Left renal pelvis (tissue), 4 donors: ENCODE measurements around the gene BZW1. TPM values are rescaled to one million over a fixed set of nuclear protein-coding genes. Genes with fewer than 3 reads are reported as not detected.

Source experiments
- DNase-seq, 4 donors: peaks; one replicate each; pipeline ENCODE4 v3.0.0-alpha.2; 2013; ENCODE audit warnings: low read depth in 4 of 4, low spot score in 3 of 4
- polyA plus RNA-seq, 4 donors: library from polyadenylated mRNA; unstranded; fragments of 120-200 nt; gene quantifications; one replicate each; pipeline ENCODE4 v1.2.1, GENCODE V29; 2013; ENCODE audit not compliant: insufficient read length in 4 of 4

Gene BZW1
- polyA plus RNA-seq, 4 donors, result 223 to 287 (median 254) TPM

- DNase-seq, result no peak
Observed at GRCh38 chr2:200869014-200869413, 57.3 kb downstream of the BZW1 start.

DNA sequence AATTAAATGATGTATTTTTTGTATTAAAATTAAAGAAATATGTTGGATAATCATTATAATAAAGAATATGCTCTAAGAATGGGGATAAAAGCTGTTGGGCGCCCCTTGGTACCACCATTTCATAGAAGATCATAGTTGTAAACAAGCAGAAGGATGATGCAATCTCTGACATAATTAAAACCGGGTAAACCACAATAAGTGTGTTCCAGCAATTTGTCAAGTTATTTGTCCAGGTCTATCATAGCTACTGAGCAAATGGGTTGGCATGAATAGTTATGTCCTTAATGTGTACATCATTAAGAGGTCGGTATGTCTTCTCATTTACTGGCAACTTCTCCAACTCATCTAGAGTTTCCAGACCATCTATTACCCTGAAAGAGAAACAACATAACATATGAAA is 59.4 kb downstream of the BZW1 start:
- no peak for DNase-seq

- no peak for DNase-seq
Observed at GRCh38 chr2:200873560-200873959, 61.9 kb downstream of the BZW1 start.

Other genes with a start within 250 kb of the BZW1 start
- gene AOX1, start 225.9 kb upstream of the BZW1 start, polyA plus RNA-seq, result 10 to 100 TPM in 1 of 4 donors, 1 to 10 TPM in 3; 2.1 to 17.1 (median 3.5) TPM
- 100 to 1,000 TPM; 228 to 310 (median 285) TPM for gene CLK1, start 52.7 kb downstream of the BZW1 start, polyA plus RNA-seq
- gene PPIL3, start 77.2 kb downstream of the BZW1 start, polyA plus RNA-seq, result 10 to 100 TPM; 60.0 to 79.4 (median 67.5) TPM
- gene NIF3L1, start 77.5 kb downstream of the BZW1 start, polyA plus RNA-seq, result 10 to 100 TPM; 30.7 to 45.3 (median 43.1) TPM
- 10 to 100 TPM; 24.5 to 38.7 (median 36.5) TPM for gene ORC2, start 151.8 kb downstream of the BZW1 start, polyA plus RNA-seq